HCT116 (cell line): ENCODE results near the gene TRMT11. TPM values are rescaled to one million over a fixed set of nuclear protein-coding genes. Genes with fewer than 3 reads are reported as not detected.

Experiments
- ATAC-seq: fragments of 200-7000 bp; cut with Tn5 transposase; 2 replicates; pipeline ENCODE4 v1.9.1; 2020; ENCODE audit warnings: mild to moderate bottlenecking, moderate library complexity
- BruUV-seq: library from RNA; stranded (reverse); fragments of 400-500 nt; replicated peaks from 2 replicates; lab custom pipeline; 2021; lab: Mats Ljungman, UMichigan
- CTCF ChIA-PET: fragments of 300-600 bp; sonication (Branson Sonifier 250); formaldehyde crosslinking; loops from one replicate; lab custom pipeline; 2021; ENCODE audit warnings: antibody characterized with exemption; lab: Charles Lee
- POLR2A ChIA-PET: fragments of 300-600, 350-600 bp; sonication (Branson Sonifier 250); formaldehyde crosslinking; loops from one replicate; lab custom pipeline; 2021; ENCODE audit warnings: antibody characterized with exemption; lab: Charles Lee
- RAD21 ChIA-PET, 2 experiments: fragments of 300-600 bp; sonication (Branson Sonifier 250); formaldehyde crosslinking; loops; one replicate each; lab custom pipeline; 2023; ENCODE audit warnings: low total read pairs in 2 of 2; ENCODE audit not compliant: uncharacterized antibody in 2 of 2, unreplicated experiment in 2 of 2, low non-redundant PET in 1 of 2; lab: Charles Lee
- DNase-seq: peaks from one replicate; pipeline ENCODE4 v3.0.0-alpha.2; 2010; ENCODE audit warnings: low read depth, low spot score
- H2AFZ ChIP-seq: fragments of 200-600 bp; shearing (Covaris generic), sonication (generic); 2 replicates; pipeline ENCODE4 v1.6.1; 2017; ENCODE audit warnings: low read depth, mixed run types, mixed read lengths, antibody characterized with exemption, low read length; ENCODE audit not compliant: poor library complexity, severe bottlenecking
- H3K27ac ChIP-seq: 2 replicates; pipeline ENCODE4 v1.5.1; 2012; ENCODE audit warnings: low read depth, low read length
- H3K27me3 ChIP-seq: fragments of 200-600 bp; sonication (generic); 2 replicates; pipeline ENCODE4 v1.6.1; 2016; ENCODE audit warnings: mixed run types, low read length, mixed read lengths; ENCODE audit not compliant: insufficient read depth
- H3K36me3 ChIP-seq, 2 experiments: fragments of 200-500 bp in 1 of 2; fragments of 200-600 bp in 1 of 2; sonication (Bioruptor generic) in 1 of 2; sonication (generic) in 1 of 2; 2 replicates each; pipeline versions ENCODE4 v1.5.1 to v1.6.1; 2014 to 2016; ENCODE audit warnings: low read length in 2 of 2, inconsistent platforms in 1 of 2, mixed read lengths in 1 of 2, mixed run types in 1 of 2; ENCODE audit not compliant: insufficient read depth in 2 of 2, control insufficient read depth in 1 of 2
- H3K4me1 ChIP-seq, 2 experiments: fragments of 200-600 bp in 1 of 2; sonication (generic) in 1 of 2; 2 replicates each; pipeline versions ENCODE4 v1.5.1 to v1.6.1; 2012 to 2017; ENCODE audit warnings: low read length in 2 of 2, inconsistent platforms in 1 of 2, mild to moderate bottlenecking in 1 of 2, mixed read lengths in 1 of 2, mixed run types in 1 of 2, moderate library complexity in 1 of 2; ENCODE audit not compliant: insufficient read depth in 2 of 2, control insufficient read depth in 1 of 2
- H3K4me2 ChIP-seq: fragments of 200-600 bp; sonication (generic); 2 replicates; pipeline ENCODE4 v1.6.1; 2017; ENCODE audit warnings: mixed run types, low read length, mixed read lengths
- H3K4me3 ChIP-seq, 2 experiments: fragments of 200-600 bp in 1 of 2; sonication (generic) in 1 of 2; replicated peaks in 1 of 2; 2 replicates each; pipeline ENCODE4 v1.5.1; 2011 to 2016; ENCODE audit warnings: low read length in 2 of 2, control low read depth in 1 of 2, low read depth in 1 of 2, mild to moderate bottlenecking in 1 of 2, mixed read lengths in 1 of 2, mixed run types in 1 of 2
- H3K79me2 ChIP-seq: fragments of 200-600 bp; sonication (generic); 2 replicates; pipeline ENCODE4 v1.6.1; 2017; ENCODE audit warnings: mild to moderate bottlenecking, mixed run types, low read length, moderate library complexity, mixed read lengths; ENCODE audit not compliant: insufficient read depth
- H3K9ac ChIP-seq: fragments of 200-600 bp; sonication (generic); 2 replicates; pipeline ENCODE4 v1.6.1; 2016; ENCODE audit warnings: low read length, mixed read lengths
- H3K9me2 ChIP-seq: fragments of 200-600 bp; sonication (generic), shearing (Covaris generic); 2 replicates; pipeline ENCODE4 v1.6.1; 2017; ENCODE audit warnings: mixed run types, mild to moderate bottlenecking, moderate library complexity; ENCODE audit not compliant: insufficient read depth
- H3K9me3 ChIP-seq, 2 experiments: fragments of 200-500 bp in 1 of 2; fragments of 200-600 bp in 1 of 2; sonication (Bioruptor generic) in 1 of 2; sonication (generic) in 1 of 2; 2 replicates each; pipeline ENCODE4 v1.6.1; 2014 to 2017; ENCODE audit warnings: low read length in 2 of 2, mixed read lengths in 2 of 2, inconsistent platforms in 1 of 2, low read depth in 1 of 2, mild to moderate bottlenecking in 1 of 2, mixed run types in 1 of 2, moderate library complexity in 1 of 2; ENCODE audit not compliant: control insufficient read depth in 1 of 2, insufficient read depth in 1 of 2
- H4K20me1 ChIP-seq: fragments of 200-600 bp; sonication (generic), shearing (Covaris generic); 2 replicates; pipeline ENCODE4 v1.6.1; 2017; ENCODE audit warnings: mixed run types, mild to moderate bottlenecking, moderate library complexity; ENCODE audit not compliant: insufficient read depth
- ATF3 ChIP-seq: IDR thresholded peaks from 2 replicates; pipeline ENCODE4 v1.6.1; 2012
- CBX3 ChIP-seq: IDR thresholded peaks from 2 replicates; pipeline ENCODE4 v1.6.1; 2012; ENCODE audit warnings: low read depth
- CTCF ChIP-seq, 3 experiments: fragments of 200-600 bp in 1 of 3; sonication (generic) in 1 of 3; IDR thresholded peaks in 2 of 3; conservative IDR thresholded peaks in 1 of 3; 2 replicates each; pipeline ENCODE4 v1.5.1; 2012 to 2017; ENCODE audit warnings: low read depth in 2 of 3, low read length in 2 of 3, antibody characterized with exemption in 1 of 3, borderline replicate concordance in 1 of 3, control low read depth in 1 of 3, mild to moderate bottlenecking in 1 of 3, mixed read lengths in 1 of 3, mixed run types in 1 of 3, moderate library complexity in 1 of 3; ENCODE audit not compliant: insufficient read depth in 1 of 3
- EGR1 ChIP-seq: IDR thresholded peaks from 2 replicates; pipeline ENCODE4 v1.6.1; 2012; ENCODE audit warnings: low read depth
- ELF1 ChIP-seq: IDR thresholded peaks from 2 replicates; pipeline ENCODE4 v1.6.1; 2012; ENCODE audit warnings: low read depth, borderline replicate concordance
- EZH2 ChIP-seq: fragments of 200-600 bp; sonication (generic); IDR thresholded peaks from 2 replicates; pipeline ENCODE4 v1.6.1; 2017; ENCODE audit warnings: antibody characterized with exemption, mixed run types
- EZH2phosphoT487 ChIP-seq: fragments of 200-600 bp; IDR thresholded peaks from 2 replicates; pipeline ENCODE4 v1.6.1; 2018; ENCODE audit warnings: antibody characterized with exemption, borderline replicate concordance
- JUND ChIP-seq: IDR thresholded peaks from 2 replicates; pipeline ENCODE4 v1.6.1; 2012
- POLR2A ChIP-seq: IDR thresholded peaks from 2 replicates; pipeline ENCODE4 v1.7.0; 2011; ENCODE audit warnings: borderline replicate concordance; ENCODE audit not compliant: insufficient read depth, insufficient read length; ENCODE audit errors: extremely low read depth
- POLR2AphosphoS5 ChIP-seq: IDR thresholded peaks from 2 replicates; pipeline ENCODE4 v1.6.1; 2011; ENCODE audit warnings: mild to moderate bottlenecking, low read depth, low read length, moderate library complexity
- RAD21 ChIP-seq: IDR thresholded peaks from 2 replicates; pipeline ENCODE4 v1.6.1; 2012; ENCODE audit warnings: low read depth, mild to moderate bottlenecking
- REST ChIP-seq: IDR thresholded peaks from 2 replicates; pipeline ENCODE4 v1.6.1; 2012; ENCODE audit warnings: low read depth
- SIN3A ChIP-seq: IDR thresholded peaks from 2 replicates; pipeline ENCODE4 v1.6.1; 2012; ENCODE audit warnings: low read depth
- YY1 ChIP-seq: IDR thresholded peaks from 2 replicates; pipeline ENCODE4 v1.6.1; 2011; ENCODE audit warnings: low read length, low read depth, moderate library complexity, mild to moderate bottlenecking; ENCODE audit not compliant: insufficient replicate concordance; ENCODE audit errors: extremely low read depth
- ZBTB33 ChIP-seq: IDR thresholded peaks from 2 replicates; pipeline ENCODE4 v1.6.1; 2011; ENCODE audit warnings: mild to moderate bottlenecking, low read length, moderate library complexity; ENCODE audit not compliant: insufficient replicate concordance; ENCODE audit errors: extremely low read depth
- ZNF274 ChIP-seq: fragments of 200-500 bp; sonication (Bioruptor generic); IDR thresholded peaks from 2 replicates; pipeline ENCODE4 v1.6.1; 2014; ENCODE audit warnings: mild to moderate bottlenecking, low read depth, low read length, inconsistent platforms
- intact Hi-C: fragments of 100-400 bp; cut with micrococcal nuclease; formaldehyde crosslinking; loops from 2 replicates; pipeline ENCODE4 v1.10.0; 2022
- total RNA-seq: library from RNA; stranded (reverse); gene quantifications from one replicate; pipeline ENCODE4 v1.2.1, GENCODE V29; 2021; ENCODE audit not compliant: unreplicated experiment
- TF ChIP-seq, protein P1 (sequence below): IDR thresholded peaks from 2 replicates; pipeline ENCODE4 v1.6.1; 2012

Gene TRMT11
- total RNA-seq, 1 experiment from 2014 or later, result 41.8 TPM

- Histone ChIP-seq H3K9ac (no peak overlapping the region), H3K4me2 (no peak overlapping the region), H2AFZ (no peak overlapping the region), H3K9me2 (no peaks in the 10 kb centered on the region), H3K27ac (no peak overlapping the region), H3K9me3 (no peaks in the 10 kb centered on the region), H3K36me3 (no peaks in the 10 kb centered on the region), H3K4me3 (no peak overlapping the region), H3K4me1 (no peaks in the 10 kb centered on the region), H3K27me3 (no peaks in the 10 kb centered on the region), H3K79me2 (no peaks in the 10 kb centered on the region), H4K20me1 (no peaks in the 10 kb centered on the region)
- ChIA-PET CTCF (no interaction called here), RAD21 (no interaction called here), POLR2A (no interaction called here)
- DNase-seq (no peak), ATAC-seq (no peak)
- TF ChIP-seq, protein P1, sequence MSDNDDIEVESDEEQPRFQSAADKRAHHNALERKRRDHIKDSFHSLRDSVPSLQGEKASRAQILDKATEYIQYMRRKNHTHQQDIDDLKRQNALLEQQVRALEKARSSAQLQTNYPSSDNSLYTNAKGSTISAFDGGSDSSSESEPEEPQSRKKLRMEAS, result no peak
- no peak for TF ChIP-seq ZNF274
- no peak for TF ChIP-seq POLR2A
- TF ChIP-seq EZH2phosphoT487, result no peak
- no peak for TF ChIP-seq CTCF (IDR thresholded peaks at IDR 0.05 in 2 of 3, conservative IDR thresholded peaks at IDR 0.05 in 1 of 3; ENCODE audit: borderline replicate concordance in 1 of 3, insufficient read depth in 1 of 3, low read depth in 2 of 3, low read length in 2 of 3)
- no peak for TF ChIP-seq CBX3
- no peak for TF ChIP-seq POLR2AphosphoS5
- TF ChIP-seq EGR1, result no peak
- no peak for TF ChIP-seq ELF1
- no peak for TF ChIP-seq SIN3A
- TF ChIP-seq JUND, result no peak
- TF ChIP-seq EZH2, result no peak
- no peak for TF ChIP-seq REST
- no peak for TF ChIP-seq RAD21
- TF ChIP-seq ZBTB33, result no peak
- TF ChIP-seq ATF3, result no peak
- no peak for TF ChIP-seq YY1
- intact Hi-C loops, result no loop called here
- BruUV-seq, result no TSS peak
Observed at GRCh38 chr6:125939026-125939425, 47.3 kb upstream of the TRMT11 start.
